K562 (cell line): ENCODE measurements around the gene NUP155.

ENCODE experiments used
- AFF1 ChIP-seq, 2 experiments: fragments of 450-650 bp; IDR thresholded peaks; 2 replicates each; pipeline ENCODE4 v1.6.1; 2018; ENCODE audit warnings: mild to moderate bottlenecking in 2 of 2, low read depth in 1 of 2; ENCODE audit not compliant: partially characterized antibody in 2 of 2
- ARID3A ChIP-seq: IDR thresholded peaks from 2 replicates; pipeline ENCODE4 v1.6.1; 2012; ENCODE audit warnings: low read depth, low read length, improper control_type of control experiment, borderline replicate concordance
- CBX3 ChIP-seq, 2 experiments: IDR thresholded peaks; 1 replicate in 1 of 2; 2 replicates in 1 of 2; pipeline ENCODE4 v1.6.1; 2012; ENCODE audit warnings: inconsistent platforms in 2 of 2, low read length in 2 of 2, borderline replicate concordance in 1 of 2, control low read depth in 1 of 2
- CTCF ChIP-seq, 3 experiments: IDR thresholded peaks in 2 of 3; conservative IDR thresholded peaks in 1 of 3; 2 replicates each; pipeline ENCODE4 v1.5.1; 2011 to 2012; ENCODE audit warnings: low read length in 3 of 3, mild to moderate bottlenecking in 3 of 3, control low read depth in 2 of 3, improper control_type of control experiment in 1 of 3, inconsistent platforms in 1 of 3, low read depth in 1 of 3, mixed read lengths in 1 of 3, moderate library complexity in 1 of 3; ENCODE audit not compliant: insufficient read depth in 2 of 3
- ELF4 ChIP-seq: fragments of 450-650 bp; formaldehyde crosslinking; IDR thresholded peaks from 2 replicates; pipeline ENCODE4 v1.4.0; 2022; ENCODE audit warnings: missing genetic modification characterization
- HCFC1 ChIP-seq: IDR thresholded peaks from 2 replicates; pipeline ENCODE4 v1.6.1; 2012; ENCODE audit warnings: low read depth, low read length, improper control_type of control experiment
- HDAC2 ChIP-seq: fragments of 450-650 bp; IDR thresholded peaks from 2 replicates; pipeline ENCODE4 v1.6.1; 2016; ENCODE audit warnings: mild to moderate bottlenecking
- MCM3 ChIP-seq: fragments of 450-650 bp; IDR thresholded peaks from 2 replicates; pipeline ENCODE4 v1.6.1; 2016
- PHB ChIP-seq: fragments of 250-450 bp; sonication (Bioruptor Pico); IDR thresholded peaks from 2 replicates; pipeline ENCODE4 v1.5.0; 2021
- POLR2A ChIP-seq: fragments of 450-650 bp; conservative IDR thresholded peaks from 2 replicates; pipeline ENCODE4 v1.6.1; 2016
- POLR3A ChIP-seq: IDR thresholded peaks from 2 replicates; pipeline ENCODE4 v1.6.1; 2011; ENCODE audit warnings: borderline replicate concordance, mild to moderate bottlenecking, moderate library complexity; ENCODE audit not compliant: insufficient read length, insufficient read depth; ENCODE audit errors: extremely low read depth
- SREBF1 ChIP-seq: fragments of 150-350 bp; IDR thresholded peaks from 2 replicates; pipeline ENCODE4 v1.6.1; 2014; ENCODE audit warnings: antibody characterized with exemption, low read depth, low read length, borderline replicate concordance
- ZNF639 ChIP-seq, 2 experiments: fragments of 200-800 bp in 1 of 2; sonication (Bioruptor generic) in 1 of 2; sonication (generic) in 1 of 2; formaldehyde crosslinking in 1 of 2; IDR thresholded peaks in 1 of 2; conservative IDR thresholded peaks in 1 of 2; 2 replicates each; pipeline versions ENCODE4 v1.5.0 to v1.6.1; 2016 to 2020; ENCODE audit warnings: missing compliant biosample characterization in 1 of 2, missing genetic modification characterization in 1 of 2, missing genetic modification reagents in 1 of 2

- TF ChIP-seq MCM3, result no peak
- TF ChIP-seq AFF1 (IDR thresholded peaks at IDR 0.05; ENCODE audit: low read depth in 1 of 2, partially characterized antibody in 2 of 2), result no peak
- no peak for TF ChIP-seq POLR2A
- TF ChIP-seq PHB, result no peak
- TF ChIP-seq CTCF (IDR thresholded peaks at IDR 0.05 in 2 of 3, conservative IDR thresholded peaks at IDR 0.05 in 1 of 3; ENCODE audit: insufficient read depth in 2 of 3, low read depth in 1 of 3, low read length in 3 of 3), result no peak
- TF ChIP-seq SREBF1, result no peak
- TF ChIP-seq HCFC1, result no peak
- no peak for TF ChIP-seq ELF4
- TF ChIP-seq HDAC2, result no peak
- TF ChIP-seq ZNF639 (CRISPR knock-in tag; conservative IDR thresholded peaks at IDR 0.05 in 1 of 2, IDR thresholded peaks at IDR 0.05 in 1 of 2), result no peak
- TF ChIP-seq ARID3A, result no peak
- no peak for TF ChIP-seq POLR3A
- no peak for TF ChIP-seq CBX3 (IDR thresholded peaks at IDR 0.05; ENCODE audit: borderline replicate concordance in 1 of 2, low read length in 2 of 2)
These were observed 44.4 kb downstream of the NUP155 start for GRCh38 chr5:37326536-37326935.
